Neutrophil (primary cell): Measurements from ENCODE around the gene CCDC88C.

Source experiments
- H3K27ac ChIP-seq: fragments of 200-600 bp; sonication (generic); 2 replicates; pipeline ENCODE4 v1.5.1; 2016; ENCODE audit warnings: mild to moderate bottlenecking, moderate library complexity
- H3K27me3 ChIP-seq: fragments of 200-600 bp; sonication (generic); 2 replicates; pipeline ENCODE4 v1.6.0; 2016; ENCODE audit warnings: mild to moderate bottlenecking
- H3K36me3 ChIP-seq: fragments of 200-600 bp; sonication (generic); 2 replicates; pipeline ENCODE4 v1.5.1; 2017
- H3K4me1 ChIP-seq, 2 experiments: fragments of 200-600 bp in 1 of 2; sonication (generic) in 1 of 2; 1 replicate in 1 of 2; 2 replicates in 1 of 2; pipeline versions ENCODE4 v1.5.1 to v1.6.1; 2013 to 2016; ENCODE audit warnings: low read depth in 1 of 2, low read length in 1 of 2, mild to moderate bottlenecking in 1 of 2, moderate library complexity in 1 of 2; ENCODE audit not compliant: control insufficient read depth in 1 of 2, insufficient read depth in 1 of 2
- H3K4me3 ChIP-seq, 2 experiments: fragments of 200-600 bp in 1 of 2; sonication (generic) in 1 of 2; 1 replicate in 1 of 2; 2 replicates in 1 of 2; pipeline ENCODE4 v1.5.1; 2013 to 2016; ENCODE audit warnings: low read depth in 1 of 2, low read length in 1 of 2, mild to moderate bottlenecking in 1 of 2, moderate library complexity in 1 of 2
- H3K9me3 ChIP-seq: fragments of 200-600 bp; sonication (generic); 2 replicates; pipeline ENCODE4 v1.5.1; 2016
- CTCF ChIP-seq: fragments of 200-600 bp; sonication (generic); IDR thresholded peaks from 2 replicates; pipeline ENCODE4 v1.5.1; 2016; ENCODE audit warnings: antibody characterized with exemption

CCDC88C gene

GRCh38 chr14:91372671-91373495 is 44.7 kb downstream of the CCDC88C start:
- no peaks in the 10 kb centered on the region for H3K27me3 ChIP-seq
- H3K9me3 ChIP-seq = no peaks in the 10 kb centered on the region
- H3K27ac ChIP-seq = peak overlapping the region; percentile 62
- no peak for TF ChIP-seq CTCF
- H3K36me3 ChIP-seq = no peaks in the 10 kb centered on the region
- H3K4me1 ChIP-seq = peaks cover 44 to 57% of the 10 kb centered on the region in 2 experiments
- H3K4me3 ChIP-seq = no peak overlapping the region

DNA sequence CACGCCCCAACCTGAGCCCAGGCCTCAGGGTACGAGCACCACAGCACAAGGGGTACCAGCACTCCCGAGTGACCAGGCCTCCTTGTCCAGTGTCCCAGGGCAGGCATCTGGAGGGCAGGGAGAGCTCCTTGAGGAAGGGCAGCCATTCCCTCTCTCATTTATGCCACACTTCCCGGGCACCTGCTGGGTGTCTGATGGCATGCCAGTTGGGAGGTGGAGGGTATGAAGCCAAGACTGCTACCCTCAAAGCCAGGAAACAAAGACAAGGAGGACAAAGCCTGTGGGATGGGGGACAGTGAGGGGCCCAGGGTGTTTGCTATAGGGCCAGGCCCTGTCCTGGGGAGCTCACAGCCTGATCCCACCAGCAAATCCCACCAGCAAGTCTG is 45.6 kb downstream of the CCDC88C start:
- Histone ChIP-seq H3K27ac (no peak overlapping the region), H3K9me3 (no peaks in the 10 kb centered on the region), H3K4me1 (peaks cover 44 to 57% of the 10 kb centered on the region in 2 experiments), H3K36me3 (no peaks in the 10 kb centered on the region), H3K4me3 (no peak overlapping the region), H3K27me3 (no peaks in the 10 kb centered on the region)
- TF ChIP-seq CTCF = no peak

GRCh38 chr14:91371011-91371989 is 46.3 kb downstream of the CCDC88C start:
- H3K4me1 ChIP-seq = peaks cover 44 to 56% of the 10 kb centered on the region in 2 experiments
- TF ChIP-seq CTCF = no peak

DNA sequence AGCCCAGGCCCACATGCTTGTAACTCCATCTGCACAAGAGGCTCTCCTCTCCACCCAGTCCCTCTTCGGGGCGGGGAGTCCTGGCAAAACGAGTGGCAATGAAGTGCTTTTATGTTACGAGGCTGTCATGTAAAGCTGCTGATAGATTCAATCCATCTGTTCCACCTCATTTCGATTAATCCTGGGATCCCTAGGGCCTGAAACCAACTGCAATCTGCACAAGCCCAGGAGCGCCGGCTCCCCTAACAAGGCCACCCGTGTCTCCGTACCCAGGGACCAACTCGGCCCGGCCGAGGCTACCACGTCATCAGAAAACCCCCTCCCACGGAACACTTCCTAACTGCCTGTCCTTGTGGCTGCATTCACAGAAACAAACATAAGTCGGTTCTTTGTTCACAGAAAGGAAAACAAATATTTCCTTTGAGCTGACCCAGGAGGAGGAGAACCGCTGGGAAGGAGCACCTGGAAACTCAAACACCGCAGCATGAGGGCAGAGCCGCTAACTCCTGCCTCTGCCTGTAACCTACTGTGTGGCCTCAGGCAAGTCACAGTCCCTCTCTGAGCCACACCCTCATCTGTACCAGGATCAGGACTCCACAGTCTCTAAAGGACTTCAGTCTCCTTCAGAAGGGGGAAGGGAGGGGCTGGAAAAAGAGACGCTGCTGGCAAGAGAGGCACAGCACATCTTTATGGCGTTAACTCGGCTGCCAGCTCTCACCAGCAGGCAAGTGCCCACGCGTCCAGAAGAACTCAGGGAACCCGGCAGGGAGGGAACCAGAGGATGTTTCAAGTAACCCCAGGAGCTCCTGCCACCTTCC is 47.8 kb downstream of the CCDC88C start:
- Histone ChIP-seq H3K36me3 (no peaks in the 10 kb centered on the region), H3K27ac (no peak overlapping the region), H3K27me3 (no peaks in the 10 kb centered on the region), H3K9me3 (no peaks in the 10 kb centered on the region), H3K4me1 (peaks cover 54 to 59% of the 10 kb centered on the region in 2 experiments), H3K4me3 (no peak overlapping the region)
- TF ChIP-seq CTCF = no peak

More at GRCh38 chr14:91371011-91371989, 46.3 kb downstream of the CCDC88C start:
- Histone ChIP-seq H3K27me3 (no peaks in the 10 kb centered on the region), H3K36me3 (no peaks in the 10 kb centered on the region), H3K4me3 (no peak overlapping the region), H3K27ac (no peak overlapping the region), H3K9me3 (no peaks in the 10 kb centered on the region)
